ENCODE measurements around the gene ITIH1.
"Not testable (repeated sequence)": the region's sequence is repeated elsewhere in the genome, so short reads cannot be mapped to it uniquely, and the experiment has no call there.

The ITIH1 gene

GRCh38 chr3:52777127-52777958 lies at the start of gene ITIH1:
Gene ITIH1 (plus strand): TSS chr3:52777599. CDS start chr3:52777616, 17 bp downstream.
- no peak for DNase-seq

GRCh38 chr3:52728753-52729152 lies 48.6 kb upstream of the ITIH1 start:
- not testable (repeated sequence) for DNase-seq

GRCh38 chr3:52730681-52731080 lies 46.7 kb upstream of the ITIH1 start:
- DNase-seq: no peak

GRCh38 chr3:52731590-52731989 lies 45.8 kb upstream of the ITIH1 start:
- no peak for DNase-seq

GRCh38 chr3:52733256-52733891 lies 44.0 kb upstream of the ITIH1 start:
- no peak for DNase-seq

GRCh38 chr3:52739730-52740129 lies 37.7 kb upstream of the ITIH1 start:
- DNase-seq: no peak

GRCh38 chr3:52742418-52743041 lies 34.9 kb upstream of the ITIH1 start:
- no peak for DNase-seq

- no peak for DNase-seq
Measured at GRCh38 chr3:52743152-52743551, 34.2 kb upstream of the ITIH1 start.

- DNase-seq: no peak
Measured at GRCh38 chr3:52743721-52744120, 33.7 kb upstream of the ITIH1 start.

GRCh38 chr3:52752045-52752660 lies 25.2 kb upstream of the ITIH1 start:
- DNase-seq: no peak

GRCh38 chr3:52754373-52754772 lies 23.0 kb upstream of the ITIH1 start:
- no peak for DNase-seq

- no peak for DNase-seq
Measured at GRCh38 chr3:52756141-52756540, 21.3 kb upstream of the ITIH1 start.

GRCh38 chr3:52763466-52763865 lies 13.9 kb upstream of the ITIH1 start:
- DNase-seq: no peak

GRCh38 chr3:52769786-52770455 lies 7.5 kb upstream of the ITIH1 start:
- no peak for DNase-seq

- no peak for DNase-seq
Measured at GRCh38 chr3:52770496-52771333, 6.7 kb upstream of the ITIH1 start, which contains the start of gene NEK4. Gene NEK4 (minus strand): TSS chr3:52770940. CDS start chr3:52770746, 194 bp downstream.

GRCh38 chr3:52771334-52771681 lies 6.1 kb upstream of the ITIH1 start:
- DNase-seq: no peak

- DNase-seq: no peak
Measured at GRCh38 chr3:52771702-52772101, 5.7 kb upstream of the ITIH1 start.

GRCh38 chr3:52773361-52774065 lies 3.9 kb upstream of the ITIH1 start:
- no peak for DNase-seq

GRCh38 chr3:52774066-52774713 lies 3.2 kb upstream of the ITIH1 start:
- DNase-seq: no peak

Measured in cortex of kidney (tissue), 1 donor.